ACHN (cell line): ENCODE data around the gene PTPRM.

Experiments used
- DNase-seq: peaks from one replicate; pipeline ENCODE4 v3.0.0-alpha.2; 2015
- in situ Hi-C: cut with HindIII; loops from 2 replicates; pipeline ENCODE4 v1.10.0; 2017; ENCODE audit warnings: low sequenced_read_pairs, low pct_ligation_motif_present, low pct_unique_long_range_greater_than_20kb

PTPRM gene

GRCh38 chr18:7885865-7886264 lies 318.7 kb downstream of the PTPRM start:
- no peak for DNase-seq
- in situ Hi-C loops, result no loop called here

GRCh38 chr18:7886436-7886835 lies 319.3 kb downstream of the PTPRM start:
- no peak for DNase-seq
- in situ Hi-C loops, result no loop called here

DNA sequence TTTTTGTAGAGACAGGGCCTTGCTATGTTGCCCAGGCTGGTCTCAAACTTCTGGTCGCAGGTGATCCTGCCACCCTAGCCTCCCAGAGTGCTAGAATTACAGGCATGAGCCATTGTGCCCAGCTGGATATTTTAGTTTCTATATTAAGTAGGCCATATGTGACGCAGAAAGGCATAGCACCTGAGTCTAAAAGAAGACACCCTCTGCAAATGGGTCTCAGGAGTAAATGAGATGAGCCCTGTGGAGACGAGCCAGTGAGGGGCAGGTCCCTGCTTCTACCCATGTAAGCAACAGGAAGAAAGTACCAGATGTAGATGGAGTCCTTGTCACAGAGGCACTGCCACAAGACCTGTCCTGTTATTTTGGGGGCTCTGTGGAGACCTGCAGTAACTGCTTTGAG lies 322.4 kb downstream of the PTPRM start:
- DNase-seq, result no peak
- in situ Hi-C loops, result no loop called here

DNA sequence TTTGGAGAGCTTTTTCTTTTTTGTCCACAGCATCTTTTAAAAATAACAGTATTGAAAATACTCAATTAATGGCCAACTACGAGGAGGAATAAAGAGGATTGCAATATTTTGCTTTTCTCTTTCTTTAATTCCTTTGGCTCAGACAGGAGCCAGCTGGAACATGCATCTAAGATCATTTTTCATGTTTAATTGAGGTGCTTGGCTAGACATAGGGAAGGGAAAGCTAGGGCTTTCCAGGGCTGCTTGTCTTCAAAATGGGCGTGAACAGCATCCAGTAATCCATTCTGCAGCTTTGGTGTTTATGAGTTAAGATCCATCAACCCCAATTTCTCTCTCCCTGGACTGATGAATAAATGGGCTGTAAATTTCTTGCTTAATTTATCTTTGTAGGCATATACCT lies 323.0 kb downstream of the PTPRM start:
- in situ Hi-C loops, result no loop called here
- no peak for DNase-seq

DNA sequence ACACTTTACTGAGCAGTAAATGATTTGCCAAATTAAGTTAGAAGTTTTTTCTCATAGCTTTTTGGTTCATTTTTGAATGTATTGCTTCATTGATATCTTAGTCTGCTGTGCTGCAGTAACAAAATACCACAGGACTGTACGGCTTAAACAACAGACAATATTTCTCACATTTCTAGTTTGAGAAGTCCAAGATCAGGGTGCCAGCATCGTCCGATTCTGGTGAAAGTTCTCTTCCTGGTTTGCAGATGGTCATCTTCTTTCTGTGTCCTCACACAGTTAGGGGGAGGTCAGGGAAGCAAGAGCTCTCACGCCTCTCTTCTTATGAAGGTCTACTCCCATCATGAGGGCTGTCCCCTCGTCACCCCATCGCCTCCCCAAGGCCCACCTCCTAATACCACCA lies 325.4 kb downstream of the PTPRM start:
- no peak for DNase-seq
- in situ Hi-C loops, result no loop called here

- in situ Hi-C loops, result no loop called here
- no peak for DNase-seq
Observed at GRCh38 chr18:7894592-7894991, 327.5 kb downstream of the PTPRM start.

GRCh38 chr18:7895346-7895745 lies 328.2 kb downstream of the PTPRM start:
- in situ Hi-C loops, result no loop called here
- DNase-seq, result no peak

- in situ Hi-C loops, result no loop called here
- DNase-seq, result no peak
Observed at GRCh38 chr18:7896161-7896560, 329.0 kb downstream of the PTPRM start.

- in situ Hi-C loops, result no loop called here
- no peak for DNase-seq
Observed at GRCh38 chr18:7896805-7897518, 329.8 kb downstream of the PTPRM start.

DNA sequence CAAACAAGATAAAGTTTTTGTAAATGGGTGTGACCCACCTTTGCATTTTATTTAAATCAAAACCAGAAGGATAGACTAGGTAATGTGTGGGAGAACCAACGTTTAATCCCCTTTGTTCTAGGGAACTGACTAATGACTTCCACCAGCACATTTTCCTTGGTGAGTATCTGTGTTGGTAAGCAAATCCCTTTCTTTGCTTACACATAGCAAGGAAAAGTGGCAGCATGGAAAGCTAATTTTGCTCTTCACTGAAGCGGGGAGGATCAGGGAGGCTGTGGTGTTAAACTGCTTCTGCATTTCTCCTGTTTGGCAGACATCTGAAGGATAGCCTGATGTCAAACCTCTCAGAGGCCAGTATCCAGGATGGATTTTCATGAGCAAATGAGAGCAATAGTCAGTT lies 331.1 kb downstream of the PTPRM start:
- DNase-seq, result no peak
- in situ Hi-C loops, result no loop called here

DNA sequence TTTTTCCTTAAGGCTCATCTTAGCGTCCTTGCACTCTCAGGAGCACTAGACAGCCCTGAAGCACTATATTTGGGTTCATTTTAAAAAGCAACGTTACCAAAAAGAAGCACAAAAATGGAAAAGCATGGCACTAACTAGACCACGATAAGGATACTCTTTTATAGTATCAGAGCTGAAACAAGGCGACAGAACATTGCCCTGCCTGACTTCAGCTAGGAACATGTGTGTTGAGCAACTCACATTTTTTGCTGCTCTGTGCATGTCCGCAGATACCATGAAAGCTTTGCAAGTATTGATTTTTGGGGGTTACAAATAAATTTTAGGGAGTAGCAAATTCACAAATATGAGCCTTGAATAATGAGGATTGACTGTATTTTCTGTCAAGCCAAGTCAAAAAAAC lies 332.0 kb downstream of the PTPRM start:
- no peak for DNase-seq
- in situ Hi-C loops, result no loop called here

DNA sequence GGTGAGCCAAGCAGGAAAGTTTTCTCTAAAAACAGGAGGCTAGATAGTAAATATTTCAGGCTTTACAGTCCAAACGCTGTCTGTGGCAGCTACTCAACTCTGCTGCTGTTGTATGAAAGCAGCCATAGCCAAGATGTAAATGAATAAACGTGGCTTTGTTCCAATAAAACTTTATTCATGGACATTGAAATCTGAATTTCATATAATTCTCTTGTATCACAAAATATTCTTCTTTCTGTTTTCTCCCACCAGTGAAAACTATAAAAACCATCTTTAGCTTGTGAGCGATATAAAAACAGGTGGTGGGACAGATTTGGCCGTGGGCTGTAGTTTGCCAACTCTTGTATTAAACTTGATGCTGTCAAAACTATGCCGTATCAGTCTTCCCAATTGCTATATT lies 333.0 kb downstream of the PTPRM start:
- DNase-seq, result no peak
- in situ Hi-C loops, result no loop called here

DNA sequence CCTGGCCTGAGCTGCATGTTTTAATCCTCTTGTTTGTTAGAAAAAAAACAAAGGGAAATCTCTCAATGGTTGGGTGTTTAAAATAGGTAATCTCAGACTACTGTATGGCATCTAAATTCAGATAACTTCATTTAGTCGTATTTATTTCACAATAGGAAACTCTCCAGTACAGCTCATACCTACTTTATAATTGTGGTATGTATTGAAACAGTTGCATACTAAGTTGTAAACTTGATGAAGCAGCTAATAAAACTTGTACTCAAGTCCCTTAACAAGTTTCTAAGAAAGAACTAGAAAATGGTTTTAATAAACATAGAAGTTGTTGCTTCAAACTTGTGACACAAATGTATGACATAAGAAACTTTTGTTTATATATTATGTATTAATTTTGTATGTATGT lies 334.5 kb downstream of the PTPRM start:
- no peak for DNase-seq
- in situ Hi-C loops, result no loop called here

DNA sequence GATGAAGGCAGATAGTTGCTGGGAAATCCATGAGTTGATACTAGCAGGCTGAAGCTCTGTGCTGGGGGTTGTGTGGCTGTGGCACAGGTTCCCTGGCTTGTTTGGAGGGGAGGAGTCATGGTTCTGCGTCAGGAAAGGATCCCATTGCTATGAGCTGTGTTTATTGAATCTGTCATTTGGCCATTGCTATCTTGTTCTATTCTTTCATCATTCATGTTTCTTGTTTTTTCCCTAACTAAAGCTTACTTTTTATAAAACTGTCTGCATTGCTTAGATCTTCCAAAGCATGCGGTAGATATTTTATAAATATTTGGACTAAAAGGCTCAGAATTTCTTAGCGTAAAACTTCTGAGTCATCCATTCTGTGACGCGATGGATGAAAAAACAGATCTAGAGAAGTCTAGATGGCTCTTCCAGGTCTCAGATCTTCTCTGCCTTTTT lies 335.3 kb downstream of the PTPRM start:
- no peak for DNase-seq
- in situ Hi-C loops, result no loop called here

DNA sequence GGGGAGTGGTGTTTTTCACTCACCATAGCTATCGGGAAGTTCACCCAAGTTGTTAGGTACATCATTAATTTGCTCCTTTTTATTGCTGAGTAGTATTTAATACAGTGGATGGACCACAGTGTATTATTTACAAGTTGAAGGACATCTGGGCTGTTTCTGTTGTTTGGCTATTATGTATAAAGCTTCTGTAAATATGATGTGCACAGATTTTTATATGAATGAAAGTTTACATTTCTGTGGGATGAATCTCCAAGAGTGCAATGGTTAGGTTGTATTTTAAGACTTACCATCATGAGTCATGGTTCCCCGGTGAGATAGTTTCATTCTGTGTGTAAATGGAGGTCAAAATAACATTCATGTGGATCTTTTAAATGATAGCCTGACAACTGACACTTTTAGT lies 337.4 kb downstream of the PTPRM start:
- no peak for DNase-seq
- in situ Hi-C loops, result no loop called here

GRCh38 chr18:7908681-7909299 lies 341.7 kb downstream of the PTPRM start:
- in situ Hi-C loops, result no loop called here
- no peak for DNase-seq

GRCh38 chr18:7914834-7915670 lies 347.9 kb downstream of the PTPRM start:
- DNase-seq, result no peak
- in situ Hi-C loops, result no loop called here

GRCh38 chr18:7918701-7919100 lies 351.6 kb downstream of the PTPRM start:
- DNase-seq, result no peak
- in situ Hi-C loops, result no loop called here

- in situ Hi-C loops, result no loop called here
- no peak for DNase-seq
Observed at GRCh38 chr18:7919565-7919964, 352.4 kb downstream of the PTPRM start.
